ENCODE measurements around the gene SLC25A29.

The SLC25A29 gene

DNA sequence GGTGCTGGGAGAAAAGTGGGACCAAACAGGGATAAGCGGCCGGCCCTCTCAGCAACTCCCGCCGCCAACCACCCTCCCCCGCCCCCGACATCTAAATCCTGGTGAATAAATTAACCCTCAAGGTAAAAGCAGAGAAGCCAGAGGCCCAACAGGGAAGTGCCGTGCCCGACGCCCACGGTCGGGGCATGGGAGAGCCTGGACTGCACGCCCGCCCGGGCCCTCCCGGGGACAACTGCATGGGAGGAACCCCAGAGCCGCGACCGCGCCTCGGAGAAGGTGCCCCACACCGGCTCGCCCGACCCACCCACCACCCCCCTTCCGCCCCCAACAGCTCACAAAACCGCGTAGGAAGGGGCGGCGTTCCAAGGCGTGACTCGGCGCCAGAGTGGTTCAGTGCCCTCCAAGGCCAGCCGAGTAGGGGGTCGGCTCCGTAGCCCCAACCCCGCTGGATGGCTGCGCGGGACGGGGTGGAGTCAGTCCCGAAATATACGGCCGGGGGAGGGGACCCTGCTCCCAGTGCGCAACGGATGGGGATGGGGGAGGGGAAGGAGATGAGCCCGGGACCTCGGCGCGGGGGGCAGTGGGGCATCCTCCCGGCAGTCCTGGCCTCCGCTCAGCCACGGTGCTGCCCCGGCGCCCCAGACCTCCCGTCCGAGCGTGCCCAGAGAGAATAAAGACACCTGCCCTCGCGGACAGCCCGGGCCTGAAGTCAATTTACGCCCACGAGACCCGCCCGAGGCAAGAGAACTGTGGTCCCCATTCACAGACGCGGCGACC, 732 bp downstream of the SLC25A29 start:
- H3K4ac ChIP-seq (ENCODE audit: low read length), result no peak overlapping the region
- H3K9ac ChIP-seq (ENCODE audit: low read depth, low read length, poor library complexity), result peak overlapping the region; percentile 99
- DNase-seq (ENCODE audit: low spot score), result no peak

DNA sequence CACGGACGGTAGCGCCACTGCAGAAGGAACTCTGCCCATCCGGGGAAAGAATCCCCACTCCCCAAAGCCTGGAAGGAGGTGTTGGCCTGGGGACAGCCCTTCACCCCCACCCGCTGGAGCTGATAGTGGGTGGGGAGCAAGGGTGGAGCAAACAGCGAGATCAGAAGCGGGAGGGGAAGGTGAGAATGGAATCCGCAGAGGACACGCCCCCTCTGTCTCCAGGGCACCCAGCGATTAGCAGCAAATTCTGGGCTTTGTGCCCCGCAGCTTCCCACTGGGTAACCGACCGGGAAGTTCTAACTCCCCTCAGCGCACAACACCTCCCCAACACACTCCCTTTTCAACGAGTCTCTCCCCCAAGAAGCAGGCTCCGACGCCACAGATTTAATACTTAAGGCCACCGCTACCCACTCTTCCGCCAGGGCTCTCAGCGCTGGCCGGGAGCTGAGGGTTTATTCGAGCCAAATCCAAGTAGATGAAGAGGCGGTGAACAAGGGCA, 1.4 kb downstream of the SLC25A29 start:
- Histone ChIP-seq H4K8ac (ENCODE audit: low read depth, low read length) (no peak overlapping the region), H3K4me1 (ENCODE audit: control insufficient read depth in 2 of 2, insufficient read depth in 1 of 2, low read depth in 1 of 2, low read length in 2 of 2) (peaks cover 21 to 33% of the 10 kb centered on the region in 2 donors), H4K91ac (ENCODE audit: low read depth, low read length, poor library complexity) (no peak overlapping the region), H3K4ac (ENCODE audit: low read length) (no peak overlapping the region), H3K4me3 (ENCODE audit: low read length in 2 of 2) (peak overlapping the region; percentile 85 to 96), H2BK15ac (ENCODE audit: low read length) (peak overlapping the region; percentile 43), H2BK5ac (ENCODE audit: low read length) (peak overlapping the region; percentile 94), H2AK5ac (ENCODE audit: low read depth, low read length) (peak overlapping the region; percentile 96), H3K9me3 (replicated peaks in 1 of 2; ENCODE audit: control insufficient read depth in 2 of 2, insufficient read depth in 1 of 2, low read depth in 1 of 2, low read length in 2 of 2) (no peaks in the 10 kb centered on the region), H3K18ac (ENCODE audit: low read length) (peak overlapping the region; percentile 98), H2BK120ac (ENCODE audit: low read depth, low read length) (no peak overlapping the region), H3K9ac (ENCODE audit: low read depth, low read length, poor library complexity) (peak overlapping the region; percentile 99), H3K23ac (ENCODE audit: low read depth, low read length, poor library complexity) (peak overlapping the region; percentile 98), H2AFZ (ENCODE audit: low read length) (peak overlapping the region; percentile 97), H3K14ac (ENCODE audit: low read length) (peak overlapping the region; percentile 47), H3K27ac (replicated peaks; ENCODE audit: low read length) (peak overlapping the region; percentile 70), H3K27me3 (ENCODE audit: control insufficient read depth in 3 of 3, insufficient read depth in 3 of 3, low read depth in 1 of 3, low read length in 3 of 3) (no peaks in the 10 kb centered on the region), H3K36me3 (replicated peaks in 1 of 2; ENCODE audit: control insufficient read depth in 2 of 2, insufficient read depth in 2 of 2, low read length in 2 of 2) (peaks cover 11 to 18% of the 10 kb centered on the region in 2 donors), H2BK12ac (ENCODE audit: low read length) (no peak overlapping the region), H3K4me2 (ENCODE audit: insufficient read depth, low read length, poor library complexity, severe bottlenecking) (peak overlapping the region; percentile 72), H3K79me1 (ENCODE audit: low read depth, low read length) (peaks cover 29% of the 10 kb centered on the region)
- DNase-seq (ENCODE audit: low spot score), result no peak
- whole genome bisulfite sequencing, 2 donors (ENCODE audit: extremely low coverage in 2 of 2, insufficient read length in 2 of 2, insufficient replicate concordance in 1 of 2), result no CpG with 5 or more reads among the region's 23 CpGs

More for the DNA sequence above, 732 bp downstream of the SLC25A29 start:
- Histone ChIP-seq H3K4me1 (ENCODE audit: control insufficient read depth in 2 of 2, insufficient read depth in 1 of 2, low read depth in 1 of 2, low read length in 2 of 2) (peaks cover 22 to 34% of the 10 kb centered on the region in 2 donors), H2BK12ac (ENCODE audit: low read length) (peak overlapping the region; percentile 16), H2BK5ac (ENCODE audit: low read length) (peak overlapping the region; percentile 94), H3K14ac (ENCODE audit: low read length) (peak overlapping the region; percentile 47), H3K79me1 (ENCODE audit: low read depth, low read length) (peaks cover 27% of the 10 kb centered on the region), H4K8ac (ENCODE audit: low read depth, low read length) (no peak overlapping the region), H4K91ac (ENCODE audit: low read depth, low read length, poor library complexity) (no peak overlapping the region), H3K23ac (ENCODE audit: low read depth, low read length, poor library complexity) (peak overlapping the region; percentile 98), H2AK5ac (ENCODE audit: low read depth, low read length) (peak overlapping the region; percentile 96), H2AFZ (ENCODE audit: low read length) (peak overlapping the region; percentile 97), H3K4me2 (ENCODE audit: insufficient read depth, low read length, poor library complexity, severe bottlenecking) (peak overlapping the region; percentile 72), H2BK15ac (ENCODE audit: low read length) (peak overlapping the region; percentile 93), H2BK120ac (ENCODE audit: low read depth, low read length) (peak overlapping the region; percentile 87), H3K27ac (replicated peaks; ENCODE audit: low read length) (peak overlapping the region; percentile 70), H3K27me3 (ENCODE audit: control insufficient read depth in 3 of 3, insufficient read depth in 3 of 3, low read depth in 1 of 3, low read length in 3 of 3) (no peaks in the 10 kb centered on the region), H3K9me3 (replicated peaks in 1 of 2; ENCODE audit: control insufficient read depth in 2 of 2, insufficient read depth in 1 of 2, low read depth in 1 of 2, low read length in 2 of 2) (no peaks in the 10 kb centered on the region), H3K36me3 (replicated peaks in 1 of 2; ENCODE audit: control insufficient read depth in 2 of 2, insufficient read depth in 2 of 2, low read length in 2 of 2) (peaks cover 11 to 18% of the 10 kb centered on the region in 2 donors), H3K4me3 (ENCODE audit: low read length in 2 of 2) (peak overlapping the region; percentile 85 to 96), H3K18ac (ENCODE audit: low read length) (peak overlapping the region; percentile 98)
- WGBS, 2 donors (ENCODE audit: extremely low coverage in 2 of 2, insufficient read length in 2 of 2, insufficient replicate concordance in 1 of 2), result no CpG with 5 or more reads among the region's 65 CpGs

DNA sequence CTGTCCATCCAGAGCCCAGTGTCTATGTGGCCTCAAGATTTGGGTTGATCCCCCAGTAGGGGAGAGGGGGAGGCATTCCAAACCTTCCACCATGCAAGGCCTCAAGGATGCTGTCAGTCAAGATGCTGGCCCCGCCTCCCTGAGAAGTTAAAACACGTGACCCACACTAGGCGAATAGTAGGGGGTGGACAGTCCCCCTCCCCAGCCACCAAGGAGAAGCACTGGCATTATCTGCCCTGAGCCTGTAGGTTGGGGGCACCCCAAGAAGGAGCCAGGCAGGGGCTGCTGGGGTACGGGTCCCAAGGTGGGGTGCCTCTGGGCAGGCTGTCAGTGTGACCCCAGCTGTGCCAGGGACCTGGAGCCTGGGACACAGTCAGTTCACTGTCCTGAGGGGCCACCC, 2.3 kb downstream of the SLC25A29 start:
- Histone ChIP-seq H3K9ac (ENCODE audit: low read depth, low read length, poor library complexity) (peak overlapping the region; percentile 60), H2BK12ac (ENCODE audit: low read length) (peak overlapping the region; percentile 73), H2BK120ac (ENCODE audit: low read depth, low read length) (no peak overlapping the region), H3K23ac (ENCODE audit: low read depth, low read length, poor library complexity) (no peak overlapping the region), H2BK15ac (ENCODE audit: low read length) (no peak overlapping the region), H3K36me3 (replicated peaks in 1 of 2; ENCODE audit: control insufficient read depth in 2 of 2, insufficient read depth in 2 of 2, low read length in 2 of 2) (peaks cover 20 to 27% of the 10 kb centered on the region in 2 donors), H3K27ac (replicated peaks; ENCODE audit: low read length) (no peak overlapping the region), H3K27me3 (ENCODE audit: control insufficient read depth in 3 of 3, insufficient read depth in 3 of 3, low read depth in 1 of 3, low read length in 3 of 3) (no peaks in the 10 kb centered on the region), H3K9me3 (replicated peaks in 1 of 2; ENCODE audit: control insufficient read depth in 2 of 2, insufficient read depth in 1 of 2, low read depth in 1 of 2, low read length in 2 of 2) (no peaks in the 10 kb centered on the region), H3K79me1 (ENCODE audit: low read depth, low read length) (peaks cover 28% of the 10 kb centered on the region), H4K8ac (ENCODE audit: low read depth, low read length) (no peak overlapping the region), H2AFZ (ENCODE audit: low read length) (no peak overlapping the region), H2BK5ac (ENCODE audit: low read length) (peak overlapping the region; percentile 82), H3K18ac (ENCODE audit: low read length) (peak overlapping the region; percentile 98), H4K91ac (ENCODE audit: low read depth, low read length, poor library complexity) (no peak overlapping the region), H2AK5ac (ENCODE audit: low read depth, low read length) (peak overlapping the region; percentile 88), H3K4me1 (ENCODE audit: control insufficient read depth in 2 of 2, insufficient read depth in 1 of 2, low read depth in 1 of 2, low read length in 2 of 2) (peaks cover 12 to 29% of the 10 kb centered on the region in 2 donors), H3K4me3 (ENCODE audit: low read length in 2 of 2) (peak overlapping the region; percentile 85 to 96), H3K4me2 (ENCODE audit: insufficient read depth, low read length, poor library complexity, severe bottlenecking) (peak overlapping the region; percentile 72), H3K4ac (ENCODE audit: low read length) (no peak overlapping the region), H3K14ac (ENCODE audit: low read length) (no peak overlapping the region)
- no peak for DNase-seq (ENCODE audit: low spot score)
- WGBS, 2 donors (ENCODE audit: extremely low coverage in 2 of 2, insufficient read length in 2 of 2, insufficient replicate concordance in 1 of 2), result no CpG with 5 or more reads among the region's 4 CpGs

DNA sequence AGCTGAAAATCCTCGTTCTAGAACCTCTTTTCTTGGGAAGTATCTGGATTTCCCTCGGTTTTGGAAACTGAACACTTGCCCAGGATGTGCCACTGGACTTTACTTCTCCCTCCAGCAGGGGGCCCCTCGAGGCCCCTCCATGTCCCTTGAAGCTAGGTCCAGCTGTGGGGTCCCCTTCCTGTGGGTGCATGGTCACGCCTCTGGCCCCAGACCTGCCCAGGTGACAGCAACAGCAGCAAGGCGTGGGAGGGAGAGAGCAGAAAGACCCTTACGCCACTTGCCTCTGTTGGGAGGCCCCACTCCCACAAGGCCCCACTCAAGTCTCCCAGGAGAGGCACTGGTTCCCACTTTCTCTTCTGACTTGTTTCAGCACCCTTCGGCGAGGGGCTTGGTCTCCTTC, 3.1 kb downstream of the SLC25A29 start:
- Histone ChIP-seq H4K8ac (ENCODE audit: low read depth, low read length) (no peak overlapping the region), H3K4ac (ENCODE audit: low read length) (no peak overlapping the region), H3K36me3 (replicated peaks in 1 of 2; ENCODE audit: control insufficient read depth in 2 of 2, insufficient read depth in 2 of 2, low read length in 2 of 2) (peaks cover 26 to 34% of the 10 kb centered on the region in 2 donors), H3K23ac (ENCODE audit: low read depth, low read length, poor library complexity) (no peak overlapping the region), H2AFZ (ENCODE audit: low read length) (no peak overlapping the region), H3K14ac (ENCODE audit: low read length) (no peak overlapping the region), H3K4me3 (ENCODE audit: low read length in 2 of 2) (no peak overlapping the region), H2BK120ac (ENCODE audit: low read depth, low read length) (no peak overlapping the region), H3K9ac (ENCODE audit: low read depth, low read length, poor library complexity) (peak overlapping the region; percentile 73), H3K27ac (replicated peaks; ENCODE audit: low read length) (no peak overlapping the region), H3K9me3 (replicated peaks in 1 of 2; ENCODE audit: control insufficient read depth in 2 of 2, insufficient read depth in 1 of 2, low read depth in 1 of 2, low read length in 2 of 2) (no peaks in the 10 kb centered on the region), H2BK15ac (ENCODE audit: low read length) (no peak overlapping the region), H3K4me1 (ENCODE audit: control insufficient read depth in 2 of 2, insufficient read depth in 1 of 2, low read depth in 1 of 2, low read length in 2 of 2) (peaks cover 11 to 23% of the 10 kb centered on the region in 2 donors), H3K4me2 (ENCODE audit: insufficient read depth, low read length, poor library complexity, severe bottlenecking) (no peak overlapping the region), H4K91ac (ENCODE audit: low read depth, low read length, poor library complexity) (no peak overlapping the region), H3K27me3 (ENCODE audit: control insufficient read depth in 3 of 3, insufficient read depth in 3 of 3, low read depth in 1 of 3, low read length in 3 of 3) (no peaks in the 10 kb centered on the region), H2AK5ac (ENCODE audit: low read depth, low read length) (no peak overlapping the region), H3K18ac (ENCODE audit: low read length) (peak overlapping the region; percentile 35), H3K79me1 (ENCODE audit: low read depth, low read length) (peaks cover 30% of the 10 kb centered on the region), H2BK12ac (ENCODE audit: low read length) (no peak overlapping the region), H2BK5ac (ENCODE audit: low read length) (peak overlapping the region; percentile 82)
- no peak for DNase-seq (ENCODE audit: low spot score)
- no CpG with 5 or more reads among the region's 8 CpGs for WGBS, 2 donors (ENCODE audit: extremely low coverage in 2 of 2, insufficient read length in 2 of 2, insufficient replicate concordance in 1 of 2)

Measured in neuronal stem cell (in vitro differentiated cells).